AG09319 (cell line): ENCODE measurements around the gene SCP2D1.

Source experiments
- DNase-seq: peaks from one replicate; pipeline ENCODE4 v3.0.0-alpha.2; 2010; ENCODE audit warnings: low read depth; ENCODE audit errors: extremely low read depth
- CTCF ChIP-seq: IDR thresholded peaks from 2 replicates; pipeline ENCODE4 v1.5.1; 2011; ENCODE audit warnings: low read depth, mild to moderate bottlenecking, inconsistent platforms, low read length, moderate library complexity

Gene SCP2D1

GRCh38 chr20:18837718-18838117, 24.1 kb downstream of the SCP2D1 start:
- TF ChIP-seq CTCF: no peak
- DNase-seq: no peak

- no peak for DNase-seq
- no peak for TF ChIP-seq CTCF
Measured at GRCh38 chr20:18839507-18840247, 26.1 kb downstream of the SCP2D1 start.

DNA sequence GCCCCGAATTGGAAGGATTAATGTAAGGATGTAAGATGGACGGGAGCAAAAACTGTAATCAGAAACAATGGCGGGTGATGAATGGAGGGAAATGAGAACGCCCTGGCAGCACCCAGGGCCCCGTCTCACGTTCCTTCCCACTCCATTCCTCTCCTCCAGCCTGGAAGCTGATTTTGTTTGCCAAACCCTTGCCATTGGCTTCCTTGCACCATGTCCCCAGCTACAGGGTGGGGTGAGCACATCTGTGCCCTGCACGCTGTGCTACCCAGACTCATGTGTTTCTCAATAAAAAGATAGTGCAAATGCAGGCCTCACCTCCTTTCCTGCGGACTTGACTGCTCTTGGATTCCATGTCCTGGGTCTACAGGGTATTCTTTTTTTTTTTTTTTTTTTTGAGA, 26.7 kb downstream of the SCP2D1 start:
- DNase-seq: no peak
- TF ChIP-seq CTCF: no peak

DNA sequence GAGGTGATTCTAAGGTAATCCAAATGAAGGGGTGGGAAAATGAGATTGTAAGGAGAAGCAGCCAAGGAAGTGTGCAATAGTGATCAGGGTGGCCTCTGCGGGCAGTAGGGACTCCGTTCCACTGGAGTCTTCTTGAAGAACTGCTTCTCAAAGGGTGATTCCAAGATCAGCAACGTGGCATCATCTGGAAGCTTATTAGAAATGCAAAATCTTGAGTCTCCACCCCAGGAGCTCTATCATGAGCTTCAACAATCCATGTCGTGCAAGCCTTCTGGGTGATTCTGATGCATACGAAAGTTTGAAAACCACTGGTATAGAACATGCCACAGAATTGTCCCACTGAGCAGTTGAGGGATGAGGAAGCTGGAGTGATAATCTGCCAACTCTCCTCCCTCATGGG, 31.4 kb downstream of the SCP2D1 start:
- no peak for DNase-seq
- no peak for TF ChIP-seq CTCF

DNA sequence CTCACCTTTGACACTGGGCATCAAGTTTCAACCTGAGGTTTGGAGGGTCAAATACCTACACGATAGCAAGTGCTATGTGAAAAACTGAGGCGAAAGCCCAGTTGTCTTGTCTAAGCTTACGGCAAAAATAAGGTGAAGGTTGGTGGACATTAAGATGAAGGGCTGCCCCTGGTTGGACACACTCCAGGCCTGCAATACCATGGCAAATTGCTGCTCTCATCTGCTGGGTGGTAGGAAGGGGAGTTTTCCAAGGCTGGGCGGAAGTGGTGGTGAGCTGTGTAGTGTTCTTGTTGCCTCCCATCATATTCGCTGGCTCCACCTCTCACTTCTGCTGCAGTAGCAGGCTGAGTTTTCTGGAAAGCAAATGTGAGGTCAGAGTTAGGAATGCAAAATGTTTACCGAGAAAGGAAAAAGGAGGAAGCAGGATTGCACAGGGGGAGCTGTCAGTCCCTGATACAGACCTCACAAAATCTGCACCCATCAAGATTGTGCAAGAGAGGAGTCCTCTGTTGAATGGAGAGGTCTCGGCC, 33.7 kb downstream of the SCP2D1 start:
- TF ChIP-seq CTCF: no peak
- no peak for DNase-seq

- DNase-seq: no peak
- no peak for TF ChIP-seq CTCF
Measured at GRCh38 chr20:18849131-18849530, 35.5 kb downstream of the SCP2D1 start.

DNA sequence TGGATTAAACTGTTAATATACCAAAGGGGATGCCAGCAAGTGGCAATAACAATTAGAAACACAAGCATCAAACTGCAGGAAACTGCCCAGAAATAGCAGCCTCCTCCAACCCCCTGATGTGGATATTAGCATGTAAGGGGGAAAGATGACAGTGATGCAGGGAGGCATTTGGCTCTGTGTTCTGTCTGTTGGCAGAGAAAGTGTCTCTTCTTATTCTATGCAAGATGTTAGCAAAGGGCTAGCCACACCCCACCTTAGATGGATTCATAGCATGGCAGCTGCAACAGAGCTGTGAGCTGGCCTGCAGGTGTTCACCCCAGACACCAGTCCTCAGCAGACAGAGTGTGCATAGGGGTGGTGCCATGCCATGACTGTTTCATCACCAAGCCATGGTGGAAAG, 38.0 kb downstream of the SCP2D1 start:
- DNase-seq: no peak
- TF ChIP-seq CTCF: no peak
